Measurements from ENCODE around the gene GALNT18.

GRCh38 chr11:11279956-11280689 lies 341.7 kb downstream of the GALNT18 start:
- TF ChIP-seq CTCF (IDR thresholded peaks at IDR 0.05) (no peak), POLR2AphosphoS5 (IDR thresholded peaks at IDR 0.05) (no peak)

All from breast epithelium (tissue), 3 donors.